OCI-LY3 (cell line): Measurements from ENCODE around the gene CDK5R1.

Experiments used
- H2AFZ ChIP-seq: fragments of 200-600, 300-600 bp; shearing (Covaris generic); 2 replicates; pipeline ENCODE4 v1.6.0; 2014; ENCODE audit warnings: antibody characterized with exemption, low read depth, low read length
- H3K27ac ChIP-seq: fragments of 200-600, 300-600 bp; sonication (generic); 2 replicates; pipeline ENCODE4 v1.5.1; 2014; ENCODE audit warnings: mild to moderate bottlenecking, low read length, moderate library complexity, mixed read lengths
- H3K27me3 ChIP-seq: fragments of 200-600, 300-600 bp; sonication (generic); 2 replicates; pipeline ENCODE4 v1.6.1; 2014; ENCODE audit warnings: low read depth, low read length, mixed read lengths
- H3K36me3 ChIP-seq: fragments of 200-600, 300-600 bp; sonication (generic); replicated peaks from 2 replicates; pipeline ENCODE3; 2014; ENCODE audit warnings: low read depth, low read length, mixed read lengths
- H3K4me1 ChIP-seq: fragments of 300-600, 200-600 bp; sonication (generic); 2 replicates; pipeline ENCODE4 v1.6.1; 2014; ENCODE audit warnings: low read length, mixed read lengths
- H3K4me2 ChIP-seq: fragments of 200-600, 300-600 bp; sonication (generic); 2 replicates; pipeline ENCODE4 v1.6.1; 2014; ENCODE audit warnings: low read length, mixed read lengths
- H3K4me3 ChIP-seq: fragments of 300-600, 200-600 bp; sonication (generic); 2 replicates; pipeline ENCODE4 v1.5.1; 2014; ENCODE audit warnings: antibody characterized with exemption, mild to moderate bottlenecking, low read length, moderate library complexity
- H3K79me2 ChIP-seq: fragments of 300-600, 200-600 bp; shearing (Covaris generic); 2 replicates; pipeline ENCODE4 v1.6.1; 2014; ENCODE audit warnings: mild to moderate bottlenecking, low read length, mixed read lengths
- H3K9ac ChIP-seq: fragments of 300-600, 200-600 bp; shearing (Covaris generic); 2 replicates; pipeline ENCODE4 v1.6.0; 2014; ENCODE audit warnings: mild to moderate bottlenecking, low read length, moderate library complexity
- H3K9me3 ChIP-seq: fragments of 200-600, 300-600 bp; shearing (Covaris generic); 2 replicates; pipeline ENCODE4 v1.6.1; 2014; ENCODE audit warnings: low read length, mixed read lengths; ENCODE audit not compliant: insufficient read depth
- H4K20me1 ChIP-seq: fragments of 200-600, 300-600 bp; sonication (generic); 2 replicates; pipeline ENCODE4 v1.6.1; 2016; ENCODE audit warnings: low read length, mixed read lengths; ENCODE audit not compliant: insufficient read depth
- EZH2phosphoT487 ChIP-seq: fragments of 200-600 bp; shearing (Covaris generic); IDR thresholded peaks from 2 replicates; pipeline ENCODE4 v1.6.1; 2018; ENCODE audit warnings: antibody characterized with exemption, mixed run types, low read depth
- TF ChIP-seq, protein P1 (sequence below): fragments of 200-600, 300-600 bp; sonication (generic); IDR thresholded peaks from 2 replicates; pipeline ENCODE4 v1.5.1; 2014; ENCODE audit warnings: antibody characterized with exemption, low read length, low read depth

The CDK5R1 gene

DNA sequence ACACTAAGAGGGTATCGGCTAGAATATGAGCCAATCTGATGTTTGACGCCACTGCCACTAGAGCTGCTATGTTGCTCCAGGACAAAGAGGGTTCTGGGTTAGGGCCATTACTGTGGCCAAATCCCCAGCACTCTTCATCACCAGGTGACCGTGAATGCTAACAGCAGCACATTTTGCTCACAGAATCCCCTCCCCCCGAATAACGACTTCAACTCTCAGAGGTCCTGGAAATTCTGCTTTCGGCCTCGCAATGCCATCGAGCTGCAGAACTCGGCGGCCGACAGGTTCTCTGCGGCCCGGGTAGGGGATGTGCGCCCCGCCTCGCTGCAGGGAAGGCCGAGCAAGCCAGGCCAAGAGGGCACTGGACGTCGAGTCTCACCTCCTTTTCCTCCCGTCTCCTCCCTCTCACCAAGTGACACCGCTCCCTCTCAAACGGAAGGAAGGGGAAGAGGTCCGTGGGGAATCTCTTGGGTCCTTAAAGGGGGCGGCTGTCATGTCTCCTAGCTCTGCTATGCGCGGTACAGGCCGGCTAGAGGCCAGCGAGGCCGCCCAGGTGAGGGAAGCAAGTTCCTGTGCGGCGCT, 31.9 kb downstream of the CDK5R1 start:
- H2AFZ ChIP-seq, result no peak overlapping the region
- no peaks in the 10 kb centered on the region for H3K79me2 ChIP-seq
- peaks cover 43% of the 10 kb centered on the region for H3K27me3 ChIP-seq
- peak overlapping the region; percentile 72 for H3K4me3 ChIP-seq
- peak overlapping the region; percentile 68 for H3K4me2 ChIP-seq
- H3K27ac ChIP-seq, result no peak overlapping the region
- peaks cover 79% of the 10 kb centered on the region for H3K4me1 ChIP-seq
- H3K9ac ChIP-seq, result no peak overlapping the region
- TF ChIP-seq, protein P1, sequence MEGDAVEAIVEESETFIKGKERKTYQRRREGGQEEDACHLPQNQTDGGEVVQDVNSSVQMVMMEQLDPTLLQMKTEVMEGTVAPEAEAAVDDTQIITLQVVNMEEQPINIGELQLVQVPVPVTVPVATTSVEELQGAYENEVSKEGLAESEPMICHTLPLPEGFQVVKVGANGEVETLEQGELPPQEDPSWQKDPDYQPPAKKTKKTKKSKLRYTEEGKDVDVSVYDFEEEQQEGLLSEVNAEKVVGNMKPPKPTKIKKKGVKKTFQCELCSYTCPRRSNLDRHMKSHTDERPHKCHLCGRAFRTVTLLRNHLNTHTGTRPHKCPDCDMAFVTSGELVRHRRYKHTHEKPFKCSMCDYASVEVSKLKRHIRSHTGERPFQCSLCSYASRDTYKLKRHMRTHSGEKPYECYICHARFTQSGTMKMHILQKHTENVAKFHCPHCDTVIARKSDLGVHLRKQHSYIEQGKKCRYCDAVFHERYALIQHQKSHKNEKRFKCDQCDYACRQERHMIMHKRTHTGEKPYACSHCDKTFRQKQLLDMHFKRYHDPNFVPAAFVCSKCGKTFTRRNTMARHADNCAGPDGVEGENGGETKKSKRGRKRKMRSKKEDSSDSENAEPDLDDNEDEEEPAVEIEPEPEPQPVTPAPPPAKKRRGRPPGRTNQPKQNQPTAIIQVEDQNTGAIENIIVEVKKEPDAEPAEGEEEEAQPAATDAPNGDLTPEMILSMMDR, result no peak
- TF ChIP-seq EZH2phosphoT487, result no peak
- peaks cover 8% of the 10 kb centered on the region for H3K36me3 ChIP-seq
- H3K9me3 ChIP-seq, result no peaks in the 10 kb centered on the region
- H4K20me1 ChIP-seq, result peaks cover 57% of the 10 kb centered on the region

DNA sequence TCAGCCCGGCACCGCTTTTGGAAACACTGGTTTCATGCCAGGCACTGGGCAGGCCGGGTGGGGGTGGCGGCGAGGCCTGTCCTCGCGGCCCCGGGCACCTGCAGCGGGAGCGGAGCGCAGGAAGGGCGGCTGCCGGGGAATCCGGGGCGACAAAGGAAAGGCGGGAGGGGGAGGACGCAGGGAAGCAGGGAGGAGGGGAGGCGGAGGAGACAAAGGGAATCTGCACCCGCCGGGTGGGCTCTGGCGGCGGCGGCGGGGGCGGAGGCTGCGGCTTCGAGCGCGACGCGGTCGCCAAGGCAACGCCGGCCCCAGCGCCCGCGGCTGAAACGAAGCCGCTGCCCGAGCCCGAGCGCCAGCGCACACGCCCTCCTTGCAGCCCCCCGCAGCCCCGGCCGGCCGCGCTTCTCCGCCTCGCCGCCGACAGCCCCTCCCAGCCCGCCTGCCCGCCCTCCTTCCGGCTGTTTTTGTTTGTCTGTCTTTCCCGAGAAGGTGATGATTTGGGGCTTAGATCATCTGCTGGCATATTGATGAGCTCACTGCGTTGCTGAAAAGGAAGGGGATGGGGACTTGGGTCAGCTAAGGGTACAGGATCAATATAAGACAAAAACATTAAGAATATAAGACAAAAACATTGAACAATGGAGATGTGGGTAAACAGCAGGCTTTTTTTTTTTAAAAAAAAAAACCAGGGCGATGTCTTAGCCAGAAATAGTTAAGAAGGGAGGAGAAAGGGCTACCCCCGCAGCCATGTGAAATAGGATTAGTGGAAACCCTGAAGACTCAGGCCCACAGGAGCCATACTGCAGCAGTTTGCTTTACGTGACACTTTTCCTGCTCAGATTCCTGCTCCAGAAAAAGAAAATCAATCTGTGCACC, 32.7 kb downstream of the CDK5R1 start:
- H2AFZ ChIP-seq, result no peak overlapping the region
- peak overlapping the region; percentile 72 for H3K4me3 ChIP-seq
- H4K20me1 ChIP-seq, result peaks cover 59% of the 10 kb centered on the region
- H3K4me1 ChIP-seq, result peaks cover 86% of the 10 kb centered on the region
- peaks cover 43% of the 10 kb centered on the region for H3K27me3 ChIP-seq
- H3K27ac ChIP-seq, result no peak overlapping the region; the same call in 1 of the 2 replicates
- H3K79me2 ChIP-seq, result no peaks in the 10 kb centered on the region
- peak overlapping the region; percentile 27; the same call in 1 of the 2 replicates for H3K9ac ChIP-seq
- TF ChIP-seq EZH2phosphoT487, result no peak
- TF ChIP-seq, protein P1, result no peak
- H3K4me2 ChIP-seq, result peak overlapping the region; percentile 68
- H3K9me3 ChIP-seq, result no peaks in the 10 kb centered on the region
- peaks cover 8% of the 10 kb centered on the region for H3K36me3 ChIP-seq

DNA sequence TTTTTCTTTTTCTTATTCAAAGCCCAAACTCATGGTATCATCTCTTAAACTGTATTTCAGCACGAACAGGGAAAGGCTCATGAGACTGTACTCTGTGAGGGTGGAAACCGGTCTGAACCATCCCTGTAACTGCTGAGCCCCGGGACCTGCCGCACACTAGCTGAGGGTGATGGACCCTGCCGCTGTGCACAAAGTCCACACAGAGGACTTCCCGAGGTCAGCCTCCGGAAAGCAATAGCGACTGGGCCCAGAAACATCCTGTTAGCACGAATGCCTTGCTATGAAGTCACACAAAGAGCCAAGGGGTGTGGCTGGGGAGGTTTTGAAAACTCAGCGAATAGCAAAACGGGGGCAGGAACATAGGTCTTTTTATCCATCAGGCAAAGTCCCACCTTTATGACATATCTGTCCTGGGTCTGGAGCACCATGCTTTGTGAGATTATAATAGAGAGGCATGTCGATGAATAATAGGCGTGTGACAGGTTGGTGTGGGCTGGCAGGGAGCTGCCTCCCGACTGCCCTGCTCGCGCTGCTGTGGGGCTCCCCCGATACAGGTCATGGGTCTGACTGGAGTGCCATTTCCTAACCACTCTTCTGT, 33.4 kb downstream of the CDK5R1 start:
- H3K27ac ChIP-seq, result no peak overlapping the region; the same call in 1 of the 2 replicates
- H3K9ac ChIP-seq, result peak overlapping the region; percentile 27; the same call in 1 of the 2 replicates
- H3K27me3 ChIP-seq, result peaks cover 49% of the 10 kb centered on the region

More for the DNA sequence above, 33.4 kb downstream of the CDK5R1 start:
- no peak overlapping the region for H2AFZ ChIP-seq
- no peak for TF ChIP-seq EZH2phosphoT487
- TF ChIP-seq, protein P1, result no peak
- peaks cover 64% of the 10 kb centered on the region for H4K20me1 ChIP-seq
- H3K4me3 ChIP-seq, result peak overlapping the region; percentile 72
- peaks cover 8% of the 10 kb centered on the region for H3K36me3 ChIP-seq
- H3K4me1 ChIP-seq, result peaks cover 86% of the 10 kb centered on the region
- H3K79me2 ChIP-seq, result no peaks in the 10 kb centered on the region
- H3K9me3 ChIP-seq, result no peaks in the 10 kb centered on the region
- H3K4me2 ChIP-seq, result peak overlapping the region; percentile 68
